ENCODE data around the gene SERPINA7.
"Not testable (repeated sequence)": the region's sequence is repeated elsewhere in the genome, so short reads cannot be mapped to it uniquely, and the experiment has no call there.

SERPINA7 gene

GRCh38 chrX:106038625-106039024, at the start of gene SERPINA7:
TSS of gene SERPINA7 (minus strand) at chrX:106038727. CDS start at chrX:106037058, 1,669 bp downstream.
- H3K9me3 Mint-ChIP-seq = no peaks in the 10 kb centered on the region
- no peak within 1 kb of the TSS for H3K27ac Mint-ChIP-seq
- no peaks in the 10 kb centered on the region for H3K27me3 Mint-ChIP-seq
- H3K36me3 Mint-ChIP-seq = no peaks in the 10 kb centered on the region
- H3K4me1 Mint-ChIP-seq = no peaks in the 10 kb centered on the region
- no peak within 1 kb of the TSS for H3K4me3 Mint-ChIP-seq

- H3K36me3 Mint-ChIP-seq = no peaks in the 10 kb centered on the region
- H3K27me3 Mint-ChIP-seq = no peaks in the 10 kb centered on the region
- peaks cover 3% of the 10 kb centered on the region for H3K9me3 Mint-ChIP-seq
Measured at GRCh38 chrX:106069048-106069447, 30.5 kb upstream of the SERPINA7 start.

GRCh38 chrX:106050054-106050453, 11.5 kb upstream of the SERPINA7 start:
- no peaks in the 10 kb centered on the region for H3K9me3 Mint-ChIP-seq
- no peaks in the 10 kb centered on the region for H3K27me3 Mint-ChIP-seq

More at GRCh38 chrX:106069048-106069447, 30.5 kb upstream of the SERPINA7 start:
- H3K4me3 Mint-ChIP-seq = no peak overlapping the region
- H3K27ac Mint-ChIP-seq = no peak overlapping the region
- H3K4me1 Mint-ChIP-seq = no peaks in the 10 kb centered on the region

GRCh38 chrX:106042296-106042695, 3.8 kb upstream of the SERPINA7 start:
- Mint-ChIP-seq H3K36me3 (no peaks in the 10 kb centered on the region), H3K27me3 (no peaks in the 10 kb centered on the region), H3K4me3 (no peak overlapping the region), H3K4me1 (no peaks in the 10 kb centered on the region), H3K27ac (no peak overlapping the region), H3K9me3 (no peaks in the 10 kb centered on the region)

More at GRCh38 chrX:106050054-106050453, 11.5 kb upstream of the SERPINA7 start:
- Mint-ChIP-seq H3K4me1 (no peaks in the 10 kb centered on the region), H3K4me3 (no peak overlapping the region), H3K36me3 (no peaks in the 10 kb centered on the region), H3K27ac (no peak overlapping the region)

GRCh38 chrX:106040861-106041260, 2.3 kb upstream of the SERPINA7 start:
- no peaks in the 10 kb centered on the region for H3K36me3 Mint-ChIP-seq
- no peaks in the 10 kb centered on the region for H3K9me3 Mint-ChIP-seq
- H3K4me3 Mint-ChIP-seq = no peak overlapping the region
- H3K27me3 Mint-ChIP-seq = no peaks in the 10 kb centered on the region
- no peaks in the 10 kb centered on the region for H3K4me1 Mint-ChIP-seq
- no peak overlapping the region for H3K27ac Mint-ChIP-seq

- Mint-ChIP-seq H3K27ac (no peak overlapping the region), H3K36me3 (no peaks in the 10 kb centered on the region), H3K27me3 (no peaks in the 10 kb centered on the region), H3K4me1 (no peaks in the 10 kb centered on the region), H3K4me3 (no peak overlapping the region), H3K9me3 (no peaks in the 10 kb centered on the region)
Measured at GRCh38 chrX:106039920-106040319, 1.4 kb upstream of the SERPINA7 start.

- Mint-ChIP-seq H3K9me3 (no peaks in the 10 kb centered on the region), H3K36me3 (no peaks in the 10 kb centered on the region), H3K27me3 (no peaks in the 10 kb centered on the region), H3K4me1 (no peaks in the 10 kb centered on the region), H3K27ac (no peak overlapping the region), H3K4me3 (no peak overlapping the region)
Measured at GRCh38 chrX:106037835-106038473, 573 bp downstream of the SERPINA7 start.

- no peaks in the 10 kb centered on the region for H3K9me3 Mint-ChIP-seq
- H3K4me1 Mint-ChIP-seq = no peaks in the 10 kb centered on the region
- H3K36me3 Mint-ChIP-seq = no peaks in the 10 kb centered on the region
- no peaks in the 10 kb centered on the region for H3K27me3 Mint-ChIP-seq
- no peak overlapping the region for H3K27ac Mint-ChIP-seq
- no peak overlapping the region for H3K4me3 Mint-ChIP-seq
Measured at GRCh38 chrX:106036716-106037115, 1.8 kb downstream of the SERPINA7 start.

- Mint-ChIP-seq H3K27me3 (no peaks in the 10 kb centered on the region), H3K9me3 (no peaks in the 10 kb centered on the region), H3K4me1 (no peaks in the 10 kb centered on the region), H3K27ac (no peak overlapping the region), H3K36me3 (no peaks in the 10 kb centered on the region), H3K4me3 (no peak overlapping the region)
Measured at GRCh38 chrX:106035064-106035463, 3.5 kb downstream of the SERPINA7 start.

GRCh38 chrX:106023947-106024346, 14.6 kb downstream of the SERPINA7 start:
- Mint-ChIP-seq H3K9me3 (no peaks in the 10 kb centered on the region), H3K4me3 (no peak overlapping the region), H3K27me3 (no peaks in the 10 kb centered on the region), H3K4me1 (no peaks in the 10 kb centered on the region), H3K27ac (no peak overlapping the region), H3K36me3 (no peaks in the 10 kb centered on the region)

- Mint-ChIP-seq H3K9me3 (no peaks in the 10 kb centered on the region), H3K36me3 (no peaks in the 10 kb centered on the region), H3K27ac (no peak overlapping the region), H3K27me3 (no peaks in the 10 kb centered on the region), H3K4me1 (no peaks in the 10 kb centered on the region), H3K4me3 (no peak overlapping the region)
Measured at GRCh38 chrX:106022238-106022637, 16.3 kb downstream of the SERPINA7 start.

- Mint-ChIP-seq H3K4me3 (no peak overlapping the region), H3K36me3 (no peaks in the 10 kb centered on the region), H3K4me1 (no peaks in the 10 kb centered on the region), H3K9me3 (no peaks in the 10 kb centered on the region), H3K27me3 (no peaks in the 10 kb centered on the region), H3K27ac (no peak overlapping the region)
Measured at GRCh38 chrX:106014119-106014775, 24.3 kb downstream of the SERPINA7 start.

- H3K4me3 Mint-ChIP-seq = no peak overlapping the region
- H3K4me1 Mint-ChIP-seq = no peaks in the 10 kb centered on the region
- no peaks in the 10 kb centered on the region for H3K9me3 Mint-ChIP-seq
- no peaks in the 10 kb centered on the region for H3K27me3 Mint-ChIP-seq
- no peaks in the 10 kb centered on the region for H3K36me3 Mint-ChIP-seq
- no peak overlapping the region for H3K27ac Mint-ChIP-seq
Measured at GRCh38 chrX:106009145-106009544, 29.4 kb downstream of the SERPINA7 start.

- Mint-ChIP-seq H3K9me3 (no peaks in the 10 kb centered on the region), H3K36me3 (no peaks in the 10 kb centered on the region), H3K4me1 (no peaks in the 10 kb centered on the region), H3K4me3 (no peak overlapping the region), H3K27me3 (no peaks in the 10 kb centered on the region), H3K27ac (no peak overlapping the region)
Measured at GRCh38 chrX:106007815-106008214, 30.7 kb downstream of the SERPINA7 start.

GRCh38 chrX:106005684-106006083, 32.8 kb downstream of the SERPINA7 start:
- Mint-ChIP-seq H3K4me3 (no peak overlapping the region), H3K9me3 (no peaks in the 10 kb centered on the region), H3K4me1 (no peaks in the 10 kb centered on the region), H3K27ac (no peak overlapping the region), H3K27me3 (no peaks in the 10 kb centered on the region), H3K36me3 (no peaks in the 10 kb centered on the region)

- H3K9me3 Mint-ChIP-seq, H3K36me3 Mint-ChIP-seq, H3K4me3 Mint-ChIP-seq, H3K27me3 Mint-ChIP-seq, H3K4me1 Mint-ChIP-seq, H3K27ac Mint-ChIP-seq: not testable (repeated sequence)
Measured at GRCh38 chrX:106000609-106001008, 37.9 kb downstream of the SERPINA7 start.

GRCh38 chrX:106000203-106000602, 38.3 kb downstream of the SERPINA7 start:
- Mint-ChIP-seq H3K36me3 (no peaks in the 10 kb centered on the region), H3K9me3 (no peaks in the 10 kb centered on the region), H3K4me1 (no peaks in the 10 kb centered on the region), H3K4me3 (no peak overlapping the region), H3K27me3 (no peaks in the 10 kb centered on the region), H3K27ac (no peak overlapping the region)
